Measurements from ENCODE around the gene ENPP5.
"Not testable (repeated sequence)": the region's sequence is repeated elsewhere in the genome, so short reads cannot be mapped to it uniquely, and the experiment has no call there.

Gene ENPP5

GRCh38 chr6:46174904-46175303, 4.1 kb upstream of the ENPP5 start:
- FAIRE-seq = no peak

GRCh38 chr6:46172176-46172575, 1.4 kb upstream of the ENPP5 start:
- FAIRE-seq = no peak

GRCh38 chr6:46160102-46160501, 10.7 kb downstream of the ENPP5 start:
- no peak for FAIRE-seq

- no peak for FAIRE-seq
These were observed 11.6 kb downstream of the ENPP5 start for GRCh38 chr6:46159229-46159628.

GRCh38 chr6:46156701-46157100, 14.1 kb downstream of the ENPP5 start:
- no peak for FAIRE-seq

GRCh38 chr6:46149066-46149465, 21.7 kb downstream of the ENPP5 start:
- FAIRE-seq = not testable (repeated sequence)

- FAIRE-seq = peak; percentile 24
These were observed 26.5 kb downstream of the ENPP5 start for GRCh38 chr6:46144270-46144669.

- FAIRE-seq = no peak
These were observed 32.5 kb downstream of the ENPP5 start for GRCh38 chr6:46138281-46138680.

- no peak for FAIRE-seq
These were observed 33.4 kb downstream of the ENPP5 start for GRCh38 chr6:46137387-46137786.

GRCh38 chr6:46136831-46137230, 33.9 kb downstream of the ENPP5 start:
- FAIRE-seq = no peak

GRCh38 chr6:46135176-46135575, 35.6 kb downstream of the ENPP5 start:
- no peak for FAIRE-seq

GRCh38 chr6:46134216-46134615, 36.6 kb downstream of the ENPP5 start:
- FAIRE-seq = no peak

GRCh38 chr6:46131291-46131690, 39.5 kb downstream of the ENPP5 start:
- not testable (repeated sequence) for FAIRE-seq

- FAIRE-seq = no peak
These were observed 40.1 kb downstream of the ENPP5 start for GRCh38 chr6:46130666-46131065.

GRCh38 chr6:46129629-46130511, 40.9 kb downstream of the ENPP5 start, which contains the start of gene ENPP4:
TSS of gene ENPP4 (plus strand) at chr6:46129989. CDS start at chr6:46139584, 9,595 bp downstream.
- peak; percentile 99 for FAIRE-seq

GRCh38 chr6:46129291-46129628, 41.5 kb downstream of the ENPP5 start:
- FAIRE-seq = no peak

- FAIRE-seq = no peak
These were observed 42.3 kb downstream of the ENPP5 start for GRCh38 chr6:46128476-46128875.

GRCh38 chr6:46119679-46120078, 51.1 kb downstream of the ENPP5 start:
- FAIRE-seq = not testable (repeated sequence)

- FAIRE-seq = no peak
These were observed 51.9 kb downstream of the ENPP5 start for GRCh38 chr6:46118836-46119235.

GRCh38 chr6:46118157-46118556, 52.6 kb downstream of the ENPP5 start:
- FAIRE-seq = no peak

- no peak for FAIRE-seq
These were observed 54.5 kb downstream of the ENPP5 start for GRCh38 chr6:46116289-46116688.

- no peak for FAIRE-seq
These were observed 55.1 kb downstream of the ENPP5 start for GRCh38 chr6:46115634-46116033.

GRCh38 chr6:46113370-46113769, 57.4 kb downstream of the ENPP5 start:
- no peak for FAIRE-seq
